SK-N-SH treated with all-trans-retinoic acid at 6 μM for 48 hours (cell line): ENCODE data around the gene MGMT.

Experiments
- ATAC-seq: fragments of 200-7000 bp; cut with Tn5 transposase; 3 replicates; pipeline ENCODE4 v1.9.1; 2020; ENCODE audit warnings: mild to moderate bottlenecking, moderate library complexity
- BACH2 ChIP-seq: fragments of 250-450 bp; sonication (Bioruptor Pico); IDR thresholded peaks from 2 replicates; pipeline ENCODE4 v1.9.0; 2021; ENCODE audit warnings: mild to moderate bottlenecking, borderline replicate concordance
- CREB5 ChIP-seq: fragments of 250-450 bp; sonication (Bioruptor Pico); IDR thresholded peaks from 2 replicates; pipeline ENCODE4 v1.5.1; 2020; ENCODE audit warnings: low read depth, mild to moderate bottlenecking, moderate library complexity
- CSDC2 ChIP-seq: fragments of 250-450 bp; sonication (Bioruptor Pico); IDR thresholded peaks from 2 replicates; pipeline ENCODE4 v1.5.0; 2020; ENCODE audit warnings: mild to moderate bottlenecking, moderate library complexity
- ESRRG ChIP-seq: fragments of 250-450 bp; sonication (Bioruptor Pico); IDR thresholded peaks from 2 replicates; pipeline ENCODE4 v1.6.1; 2021; ENCODE audit warnings: mild to moderate bottlenecking
- GLIS3 ChIP-seq: fragments of 250-450 bp; sonication (Bioruptor Pico); IDR thresholded peaks from 2 replicates; pipeline ENCODE4 v1.5.0; 2020; ENCODE audit warnings: mild to moderate bottlenecking, moderate library complexity
- ISL1 ChIP-seq: fragments of 250-450 bp; sonication (Bioruptor Pico); IDR thresholded peaks from 2 replicates; pipeline ENCODE4 v2.1.2; 2022; ENCODE audit warnings: mild to moderate bottlenecking, moderate library complexity
- OSR1 ChIP-seq: fragments of 250-450 bp; sonication (Bioruptor Pico); IDR thresholded peaks from 2 replicates; pipeline ENCODE4 v1.8.0; 2022; ENCODE audit warnings: moderate library complexity, mild to moderate bottlenecking, inconsistent platforms
- PPARA ChIP-seq: fragments of 250-450 bp; sonication (Bioruptor Pico); IDR thresholded peaks from 2 replicates; pipeline ENCODE4 v1.5.0; 2020; ENCODE audit warnings: mild to moderate bottlenecking, borderline replicate concordance
- RARB ChIP-seq: fragments of 250-450 bp; sonication (Bioruptor Pico); IDR thresholded peaks from 2 replicates; pipeline ENCODE4 v1.8.0; 2021; ENCODE audit warnings: mild to moderate bottlenecking, moderate library complexity
- SNAI2 ChIP-seq: fragments of 250-450 bp; sonication (Bioruptor Pico); IDR thresholded peaks from 2 replicates; pipeline ENCODE4 v1.5.0; 2020; ENCODE audit warnings: mild to moderate bottlenecking, moderate library complexity
- TCF4 ChIP-seq: fragments of 250-450 bp; sonication (Bioruptor Pico); IDR thresholded peaks from 2 replicates; pipeline ENCODE4 v1.8.0; 2021; ENCODE audit warnings: mild to moderate bottlenecking, moderate library complexity, borderline replicate concordance
- ZNF70 ChIP-seq: fragments of 450-650 bp; formaldehyde crosslinking; IDR thresholded peaks from 2 replicates; pipeline ENCODE4 v1.5.0; 2020; ENCODE audit warnings: mild to moderate bottlenecking, moderate library complexity
- ZNF8 ChIP-seq: fragments of 450-650 bp; formaldehyde crosslinking; IDR thresholded peaks from 2 replicates; pipeline ENCODE4 v1.5.0; 2020; ENCODE audit warnings: mild to moderate bottlenecking, moderate library complexity
- TF ChIP-seq, protein P1 (sequence below): fragments of 250-450 bp; sonication (Bioruptor Pico); IDR thresholded peaks from 2 replicates; pipeline ENCODE4 v1.8.0; 2020; ENCODE audit warnings: mild to moderate bottlenecking, moderate library complexity, borderline replicate concordance
- TF ChIP-seq, protein P2 (sequence below): fragments of 250-450 bp; sonication (Bioruptor Pico); IDR thresholded peaks from 2 replicates; pipeline ENCODE4 v1.8.0; 2021; ENCODE audit warnings: low read depth, mild to moderate bottlenecking, moderate library complexity, borderline replicate concordance
- TF ChIP-seq, protein P3 (sequence below): fragments of 250-450 bp; sonication (Bioruptor Pico); IDR thresholded peaks from 2 replicates; pipeline ENCODE4 v1.5.1; 2021; ENCODE audit warnings: mild to moderate bottlenecking, moderate library complexity

Gene MGMT

DNA sequence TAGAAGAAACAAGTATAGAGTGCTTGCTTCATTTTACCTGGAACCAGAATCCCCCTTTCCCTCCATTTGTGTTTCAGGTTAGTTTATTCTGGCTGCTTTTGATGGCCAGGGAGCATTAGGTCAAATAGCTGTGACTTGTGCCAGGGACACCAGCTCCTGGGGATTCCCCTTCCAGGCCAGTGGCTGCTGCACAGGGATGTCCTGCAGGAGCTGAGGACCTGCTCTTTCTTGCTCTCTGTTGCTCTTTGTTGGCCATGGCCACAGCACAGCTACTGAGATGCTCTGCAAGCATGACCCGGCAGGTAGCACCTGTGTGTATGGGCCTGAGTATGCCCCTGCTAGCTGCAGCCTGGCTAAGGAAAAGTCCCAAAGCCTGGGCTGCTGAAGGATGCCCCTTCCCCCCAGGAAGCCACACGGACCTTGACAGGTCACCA, 288.1 kb downstream of the MGMT start (continued):
- TF ChIP-seq, protein P1, sequence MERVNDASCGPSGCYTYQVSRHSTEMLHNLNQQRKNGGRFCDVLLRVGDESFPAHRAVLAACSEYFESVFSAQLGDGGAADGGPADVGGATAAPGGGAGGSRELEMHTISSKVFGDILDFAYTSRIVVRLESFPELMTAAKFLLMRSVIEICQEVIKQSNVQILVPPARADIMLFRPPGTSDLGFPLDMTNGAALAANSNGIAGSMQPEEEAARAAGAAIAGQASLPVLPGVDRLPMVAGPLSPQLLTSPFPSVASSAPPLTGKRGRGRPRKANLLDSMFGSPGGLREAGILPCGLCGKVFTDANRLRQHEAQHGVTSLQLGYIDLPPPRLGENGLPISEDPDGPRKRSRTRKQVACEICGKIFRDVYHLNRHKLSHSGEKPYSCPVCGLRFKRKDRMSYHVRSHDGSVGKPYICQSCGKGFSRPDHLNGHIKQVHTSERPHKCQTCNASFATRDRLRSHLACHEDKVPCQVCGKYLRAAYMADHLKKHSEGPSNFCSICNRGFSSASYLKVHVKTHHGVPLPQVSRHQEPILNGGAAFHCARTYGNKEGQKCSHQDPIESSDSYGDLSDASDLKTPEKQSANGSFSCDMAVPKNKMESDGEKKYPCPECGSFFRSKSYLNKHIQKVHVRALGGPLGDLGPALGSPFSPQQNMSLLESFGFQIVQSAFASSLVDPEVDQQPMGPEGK (CRISPR knock-in tag), result no peak
- no peak for TF ChIP-seq SNAI2 (CRISPR knock-in tag)

GRCh38 chr10:129755621-129756020, 288.6 kb downstream of the MGMT start:
- ATAC-seq, result no peak

GRCh38 chr10:129756912-129757901, 290.2 kb downstream of the MGMT start:
- TF ChIP-seq SNAI2 (CRISPR knock-in tag) (no peak), TCF4 (CRISPR knock-in tag) (no peak), BACH2 (no peak), CSDC2 (no peak), GLIS3 (CRISPR knock-in tag) (no peak), OSR1 (no peak), ESRRG (CRISPR knock-in tag) (no peak), ZNF8 (CRISPR knock-in tag) (no peak), RARB (CRISPR knock-in tag) (no peak), PPARA (CRISPR knock-in tag) (no peak), CREB5 (CRISPR knock-in tag) (no peak), ZNF70 (CRISPR knock-in tag) (no peak)
- TF ChIP-seq, protein P2, sequence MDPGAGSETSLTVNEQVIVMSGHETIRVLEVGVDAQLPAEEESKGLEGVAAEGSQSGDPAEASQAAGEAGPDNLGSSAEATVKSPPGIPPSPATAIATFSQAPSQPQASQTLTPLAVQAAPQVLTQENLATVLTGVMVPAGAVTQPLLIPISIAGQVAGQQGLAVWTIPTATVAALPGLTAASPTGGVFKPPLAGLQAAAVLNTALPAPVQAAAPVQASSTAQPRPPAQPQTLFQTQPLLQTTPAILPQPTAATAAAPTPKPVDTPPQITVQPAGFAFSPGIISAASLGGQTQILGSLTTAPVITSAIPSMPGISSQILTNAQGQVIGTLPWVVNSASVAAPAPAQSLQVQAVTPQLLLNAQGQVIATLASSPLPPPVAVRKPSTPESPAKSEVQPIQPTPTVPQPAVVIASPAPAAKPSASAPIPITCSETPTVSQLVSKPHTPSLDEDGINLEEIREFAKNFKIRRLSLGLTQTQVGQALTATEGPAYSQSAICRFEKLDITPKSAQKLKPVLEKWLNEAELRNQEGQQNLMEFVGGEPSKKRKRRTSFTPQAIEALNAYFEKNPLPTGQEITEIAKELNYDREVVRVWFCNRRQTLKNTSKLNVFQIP (CRISPR knock-in tag), result no peak
- TF ChIP-seq, protein P3, sequence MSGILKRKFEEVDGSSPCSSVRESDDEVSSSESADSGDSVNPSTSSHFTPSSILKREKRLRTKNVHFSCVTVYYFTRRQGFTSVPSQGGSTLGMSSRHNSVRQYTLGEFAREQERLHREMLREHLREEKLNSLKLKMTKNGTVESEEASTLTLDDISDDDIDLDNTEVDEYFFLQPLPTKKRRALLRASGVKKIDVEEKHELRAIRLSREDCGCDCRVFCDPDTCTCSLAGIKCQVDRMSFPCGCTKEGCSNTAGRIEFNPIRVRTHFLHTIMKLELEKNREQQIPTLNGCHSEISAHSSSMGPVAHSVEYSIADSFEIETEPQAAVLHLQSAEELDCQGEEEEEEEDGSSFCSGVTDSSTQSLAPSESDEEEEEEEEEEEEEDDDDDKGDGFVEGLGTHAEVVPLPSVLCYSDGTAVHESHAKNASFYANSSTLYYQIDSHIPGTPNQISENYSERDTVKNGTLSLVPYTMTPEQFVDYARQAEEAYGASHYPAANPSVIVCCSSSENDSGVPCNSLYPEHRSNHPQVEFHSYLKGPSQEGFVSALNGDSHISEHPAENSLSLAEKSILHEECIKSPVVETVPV, result no peak
- no peak for ATAC-seq

More at GRCh38 chr10:129755621-129756020, 288.6 kb downstream of the MGMT start:
- no peak for TF ChIP-seq ZNF70 (CRISPR knock-in tag)

DNA sequence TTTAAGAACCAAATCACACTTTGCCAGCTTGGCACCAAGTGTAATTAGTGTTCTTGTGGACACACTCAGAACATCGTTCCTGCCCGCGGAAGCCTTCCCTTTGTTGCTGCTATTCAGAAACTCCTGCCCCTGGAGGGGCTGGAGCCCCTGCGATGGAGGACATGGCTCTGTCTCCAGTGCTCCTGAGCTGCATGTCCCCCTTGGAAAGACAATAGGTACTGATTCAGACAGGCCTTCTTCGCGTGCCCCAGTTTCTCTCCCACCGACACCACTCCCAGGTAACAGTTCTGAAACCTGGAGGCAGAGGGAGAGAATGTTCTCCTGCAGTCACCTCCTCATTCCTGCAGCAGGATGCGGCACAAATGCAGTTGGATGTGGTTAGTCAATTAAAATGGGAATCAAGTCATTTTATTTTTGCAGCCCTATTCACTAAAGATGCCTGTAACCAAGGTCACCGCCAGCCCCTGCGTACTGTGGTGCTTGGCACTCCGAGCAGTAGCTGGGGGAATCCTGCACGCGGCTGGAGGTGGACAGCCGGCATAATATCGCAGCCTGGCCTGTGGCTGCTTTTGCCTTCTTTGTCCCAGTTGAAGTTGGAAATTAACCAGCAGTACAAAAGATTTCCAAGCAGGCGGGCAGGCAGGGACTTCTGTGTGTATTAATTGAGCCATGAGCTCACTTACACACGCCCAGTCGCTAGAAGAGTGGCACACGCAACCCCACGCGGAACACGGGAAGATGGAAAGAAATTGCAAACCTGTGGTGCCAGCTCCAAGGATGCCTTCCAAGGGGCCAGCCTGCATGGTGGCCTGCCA, 291.4 kb downstream of the MGMT start:
- ATAC-seq, result no peak
- TF ChIP-seq, protein P2 (CRISPR knock-in tag), result no peak
- TF ChIP-seq OSR1 (no peak), ISL1 (CRISPR knock-in tag) (no peak)
- TF ChIP-seq, protein P1 (CRISPR knock-in tag), result no peak
- TF ChIP-seq, protein P3, result no peak
